Measurements from ENCODE around the gene PKP4. TPM values are rescaled to one million over a fixed set of nuclear protein-coding genes. Genes with fewer than 3 reads are reported as not detected.

Gene PKP4
- total RNA-seq, 1 experiment from 2014 or later = 55.2 TPM

- ChIA-PET RAD21 (ENCODE audit: low non-redundant PET in 1 of 2, low total read pairs in 2 of 2, uncharacterized antibody in 2 of 2, unreplicated experiment in 2 of 2) (no interaction called here), CTCF (no interaction called here), POLR2A (no interaction called here)
- Histone ChIP-seq H3K9me2 (ENCODE audit: insufficient read depth) (no peaks in the 10 kb centered on the region), H3K27ac (ENCODE audit: low read depth, low read length) (no peak overlapping the region), H2AFZ (ENCODE audit: low read depth, low read length, poor library complexity, severe bottlenecking) (no peak overlapping the region), H3K4me1 (ENCODE audit: control insufficient read depth in 1 of 2, insufficient read depth in 2 of 2, low read length in 2 of 2) (no peaks in the 10 kb centered on the region), H3K4me2 (ENCODE audit: low read length) (no peak overlapping the region), H3K9me3 (ENCODE audit: control insufficient read depth in 1 of 2, insufficient read depth in 1 of 2, low read depth in 1 of 2, low read length in 2 of 2) (no peaks in the 10 kb centered on the region), H3K27me3 (ENCODE audit: insufficient read depth, low read length) (no peaks in the 10 kb centered on the region), H3K79me2 (ENCODE audit: insufficient read depth, low read length) (no peaks in the 10 kb centered on the region), H3K4me3 (replicated peaks in 1 of 2; ENCODE audit: low read depth in 1 of 2, low read length in 2 of 2) (no peak overlapping the region), H3K9ac (ENCODE audit: low read length) (no peak overlapping the region), H4K20me1 (ENCODE audit: insufficient read depth) (no peaks in the 10 kb centered on the region), H3K36me3 (ENCODE audit: control insufficient read depth in 1 of 2, insufficient read depth in 2 of 2, low read length in 2 of 2) (no peaks in the 10 kb centered on the region)
- no TSS peak for BruUV-seq (replicated peaks)
- ATAC-seq (no peak), DNase-seq (ENCODE audit: low read depth, low spot score) (no peak)
- intact Hi-C loops (cut with micrococcal nuclease) = no loop called here
- no peak for TF ChIP-seq POLR2AphosphoS5 (IDR thresholded peaks at IDR 0.05; ENCODE audit: low read depth, low read length)
- no peak for TF ChIP-seq MAX (IDR thresholded peaks at IDR 0.05)
- no peak for TF ChIP-seq ZFX (IDR thresholded peaks at IDR 0.05)
- TF ChIP-seq SRF (IDR thresholded peaks at IDR 0.05; ENCODE audit: low read depth) = no peak
- TF ChIP-seq EGR1 (IDR thresholded peaks at IDR 0.05; ENCODE audit: low read depth) = no peak
- TF ChIP-seq ZBTB33 (IDR thresholded peaks at IDR 0.05; ENCODE audit: extremely low read depth, insufficient replicate concordance, low read length) = no peak
- no peak for TF ChIP-seq TCF7L2 (IDR thresholded peaks at IDR 0.05; ENCODE audit: borderline replicate concordance, extremely low read depth, insufficient read depth, insufficient read length)
- TF ChIP-seq SP1 (IDR thresholded peaks at IDR 0.05; ENCODE audit: low read depth) = no peak
- no peak for TF ChIP-seq ATF3 (IDR thresholded peaks at IDR 0.05)
- no peak for TF ChIP-seq EZH2 (IDR thresholded peaks at IDR 0.05)
- TF ChIP-seq CTCF (IDR thresholded peaks at IDR 0.05 in 2 of 3, conservative IDR thresholded peaks at IDR 0.05 in 1 of 3; ENCODE audit: borderline replicate concordance in 1 of 3, insufficient read depth in 1 of 3, low read depth in 2 of 3, low read length in 2 of 3) = no peak
Measured at GRCh38 chr2:158557752-158558151, 101.0 kb downstream of the PKP4 start.

All from HCT116 (cell line).